ENCODE measurements around the gene PLB1.
"Not testable (repeated sequence)": the region's sequence is repeated elsewhere in the genome, so short reads cannot be mapped to it uniquely, and the experiment has no call there.

Gene PLB1

DNA sequence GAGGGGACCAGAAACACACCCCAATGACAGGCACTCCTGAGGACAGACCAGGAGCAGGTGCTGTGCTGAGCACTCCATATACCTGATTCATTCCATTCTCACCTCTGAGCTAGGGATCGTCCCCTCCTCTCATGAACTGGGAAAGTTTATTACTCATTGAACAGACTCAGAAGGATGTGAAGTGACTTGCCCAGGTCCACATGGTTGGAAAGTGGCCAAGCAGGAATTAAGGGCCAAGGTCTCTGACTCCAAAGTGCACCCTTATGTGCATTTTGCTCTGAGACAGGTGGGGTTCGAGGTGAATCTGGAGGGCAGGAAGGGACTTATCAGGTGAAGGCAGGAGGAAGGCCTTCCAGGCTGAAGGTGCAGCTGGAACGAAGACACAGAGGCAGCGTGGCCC is 25.1 kb upstream of the PLB1 start:
- Histone ChIP-seq H3K9ac (ENCODE audit: low read length) (no peak overlapping the region), H3K36me3 (ENCODE audit: control insufficient read depth, low read depth, low read length) (no peaks in the 10 kb centered on the region), H3K4me3 (ENCODE audit: low read length) (no peak overlapping the region), H3K27me3 (ENCODE audit: control insufficient read depth, insufficient read depth, low read length) (no peaks in the 10 kb centered on the region), H3K27ac (ENCODE audit: low read length) (no peak overlapping the region), H3K9me3 (ENCODE audit: control insufficient read depth, low read depth, low read length) (no peaks in the 10 kb centered on the region), H3K4me1 (ENCODE audit: control insufficient read depth, low read depth, low read length) (no peaks in the 10 kb centered on the region)

DNA sequence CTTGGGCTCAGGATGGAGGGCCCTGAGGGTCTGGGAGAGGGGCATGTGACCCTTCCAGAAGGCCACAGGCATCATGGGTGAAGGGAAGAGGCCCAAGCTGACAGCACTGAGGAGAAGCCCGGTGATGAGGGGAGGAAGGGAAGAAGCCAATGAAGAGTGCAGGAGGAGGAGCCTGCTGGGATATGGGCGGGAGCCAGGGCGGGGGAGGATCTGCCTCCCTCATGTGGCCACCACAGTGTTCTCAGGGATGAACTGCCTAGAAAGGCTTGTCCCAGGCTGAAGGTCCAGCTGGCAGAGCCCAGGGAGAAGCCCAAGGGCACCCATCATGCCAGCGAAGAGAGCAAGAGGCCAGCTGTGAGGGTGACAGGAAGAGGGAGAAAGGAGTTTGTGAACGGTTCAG is 24.6 kb upstream of the PLB1 start:
- Histone ChIP-seq H3K9ac (ENCODE audit: low read length) (no peak overlapping the region), H3K9me3 (ENCODE audit: control insufficient read depth, low read depth, low read length) (no peaks in the 10 kb centered on the region), H3K4me3 (ENCODE audit: low read length) (no peak overlapping the region), H3K36me3 (ENCODE audit: control insufficient read depth, low read depth, low read length) (no peaks in the 10 kb centered on the region), H3K4me1 (ENCODE audit: control insufficient read depth, low read depth, low read length) (no peaks in the 10 kb centered on the region), H3K27ac (ENCODE audit: low read length) (no peak overlapping the region), H3K27me3 (ENCODE audit: control insufficient read depth, insufficient read depth, low read length) (no peaks in the 10 kb centered on the region)

DNA sequence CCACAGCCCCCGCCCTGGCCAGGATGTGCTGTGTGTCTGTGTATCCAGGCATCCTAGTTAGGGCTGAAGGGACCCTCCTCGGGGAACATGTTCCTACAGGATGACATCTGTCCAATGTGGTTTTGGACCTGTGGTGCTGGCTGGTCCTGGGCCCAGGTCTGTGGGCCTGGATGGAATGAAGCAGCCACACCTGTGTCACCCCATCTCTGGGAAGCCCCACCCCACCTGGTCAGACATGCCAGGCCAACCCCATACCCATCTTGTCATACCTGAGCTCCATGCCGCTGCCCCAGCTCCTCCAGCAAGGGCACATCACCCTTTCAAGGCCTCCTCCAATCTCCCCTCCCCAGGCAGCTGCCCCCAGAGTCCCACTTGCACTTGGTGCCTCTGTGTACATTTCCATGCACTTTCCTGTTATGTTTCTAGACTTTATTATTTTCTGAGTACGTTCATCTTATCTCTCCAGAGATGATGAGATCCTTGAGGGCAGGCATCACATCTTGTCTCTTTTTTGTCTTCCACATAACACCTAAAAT is 24.1 kb upstream of the PLB1 start:
- no peaks in the 10 kb centered on the region for H3K4me1 ChIP-seq (ENCODE audit: control insufficient read depth, low read depth, low read length)
- no peak overlapping the region for H3K27ac ChIP-seq (ENCODE audit: low read length)
- no peak overlapping the region for H3K9ac ChIP-seq (ENCODE audit: low read length)
- H3K4me3 ChIP-seq (ENCODE audit: low read length) = no peak overlapping the region
- H3K27me3 ChIP-seq (ENCODE audit: control insufficient read depth, insufficient read depth, low read length) = no peaks in the 10 kb centered on the region
- no peaks in the 10 kb centered on the region for H3K36me3 ChIP-seq (ENCODE audit: control insufficient read depth, low read depth, low read length)
- H3K9me3 ChIP-seq (ENCODE audit: control insufficient read depth, low read depth, low read length) = no peaks in the 10 kb centered on the region

DNA sequence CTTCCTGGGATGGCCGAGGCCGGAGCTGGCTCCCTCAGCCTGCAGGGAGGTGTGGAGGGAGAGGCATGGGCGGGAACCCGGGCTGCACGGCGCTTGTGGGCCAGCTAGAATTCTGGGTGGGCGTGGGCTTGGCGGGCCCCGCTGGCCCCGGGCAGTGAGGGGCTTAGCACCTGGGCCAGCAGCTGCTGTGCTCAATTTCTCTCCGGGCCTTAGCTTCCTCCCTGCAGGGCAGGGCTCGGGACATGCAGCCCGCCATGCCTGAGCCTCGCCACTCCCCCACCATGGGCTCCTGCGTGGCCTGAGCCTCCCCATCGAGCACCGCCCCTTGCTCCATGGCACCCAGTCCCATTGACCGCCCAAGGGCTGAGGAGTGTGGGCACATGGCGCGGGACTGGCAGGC is 23.2 kb upstream of the PLB1 start:
- not testable (repeated sequence) for H3K27ac ChIP-seq (ENCODE audit: low read length); H3K27me3 ChIP-seq (ENCODE audit: control insufficient read depth, insufficient read depth, low read length); H3K4me1 ChIP-seq (ENCODE audit: control insufficient read depth, low read depth, low read length); H3K9me3 ChIP-seq (ENCODE audit: control insufficient read depth, low read depth, low read length); H3K9ac ChIP-seq (ENCODE audit: low read length); H3K4me3 ChIP-seq (ENCODE audit: low read length); H3K36me3 ChIP-seq (ENCODE audit: control insufficient read depth, low read depth, low read length)

DNA sequence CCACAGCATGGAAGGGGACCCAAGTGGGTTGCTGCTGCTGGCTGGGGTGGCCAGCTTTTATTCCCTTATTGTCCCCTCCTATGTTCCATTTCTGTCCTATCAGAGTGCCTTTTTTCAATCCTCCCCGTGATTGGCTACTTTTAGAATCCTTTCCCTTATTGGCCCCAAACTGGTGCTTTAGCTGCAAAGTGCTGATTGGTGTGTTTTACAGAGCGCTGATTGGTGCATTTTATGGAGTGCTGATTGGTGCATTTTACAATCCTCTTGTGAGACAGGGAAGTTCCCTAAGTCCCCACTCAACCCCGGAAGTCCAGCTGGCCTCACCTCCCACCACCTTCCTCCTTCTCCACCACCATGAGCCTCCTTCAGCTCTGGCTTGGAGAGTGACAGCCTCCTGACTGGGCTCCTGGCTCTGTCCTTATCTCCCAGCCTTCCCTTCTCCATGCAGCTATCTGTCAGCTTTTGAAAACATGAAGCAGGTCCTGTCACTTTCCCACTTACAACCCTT is 20.7 kb upstream of the PLB1 start:
- H3K4me1 ChIP-seq (ENCODE audit: control insufficient read depth, low read depth, low read length) = no peaks in the 10 kb centered on the region
- H3K36me3 ChIP-seq (ENCODE audit: control insufficient read depth, low read depth, low read length) = no peaks in the 10 kb centered on the region
- H3K9me3 ChIP-seq (ENCODE audit: control insufficient read depth, low read depth, low read length) = no peaks in the 10 kb centered on the region
- no peak overlapping the region for H3K9ac ChIP-seq (ENCODE audit: low read length)
- no peak overlapping the region for H3K4me3 ChIP-seq (ENCODE audit: low read length)
- H3K27ac ChIP-seq (ENCODE audit: low read length) = no peak overlapping the region
- H3K27me3 ChIP-seq (ENCODE audit: control insufficient read depth, insufficient read depth, low read length) = no peaks in the 10 kb centered on the region

DNA sequence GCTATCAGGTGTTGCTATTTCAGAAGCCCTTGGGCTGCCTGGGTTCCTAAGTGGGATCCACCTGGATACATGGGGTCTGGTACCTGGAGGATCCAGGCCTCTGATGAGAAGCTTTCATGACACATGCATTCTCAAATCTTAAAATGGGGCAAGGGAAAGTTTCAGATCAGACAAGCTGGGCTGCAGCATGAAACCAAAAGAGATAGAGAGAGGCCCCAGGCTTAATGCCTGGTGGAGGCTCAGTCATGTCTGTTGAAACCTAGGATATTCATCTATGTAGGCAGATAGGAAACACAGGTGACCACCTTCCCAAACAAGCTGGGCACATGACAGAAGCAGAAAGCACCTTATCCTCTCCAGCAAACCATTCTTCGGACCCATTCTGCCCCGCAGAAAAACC is 18.8 kb upstream of the PLB1 start:
- H3K36me3 ChIP-seq (ENCODE audit: control insufficient read depth, low read depth, low read length) = no peaks in the 10 kb centered on the region
- no peaks in the 10 kb centered on the region for H3K9me3 ChIP-seq (ENCODE audit: control insufficient read depth, low read depth, low read length)
- H3K9ac ChIP-seq (ENCODE audit: low read length) = no peak overlapping the region

DNA sequence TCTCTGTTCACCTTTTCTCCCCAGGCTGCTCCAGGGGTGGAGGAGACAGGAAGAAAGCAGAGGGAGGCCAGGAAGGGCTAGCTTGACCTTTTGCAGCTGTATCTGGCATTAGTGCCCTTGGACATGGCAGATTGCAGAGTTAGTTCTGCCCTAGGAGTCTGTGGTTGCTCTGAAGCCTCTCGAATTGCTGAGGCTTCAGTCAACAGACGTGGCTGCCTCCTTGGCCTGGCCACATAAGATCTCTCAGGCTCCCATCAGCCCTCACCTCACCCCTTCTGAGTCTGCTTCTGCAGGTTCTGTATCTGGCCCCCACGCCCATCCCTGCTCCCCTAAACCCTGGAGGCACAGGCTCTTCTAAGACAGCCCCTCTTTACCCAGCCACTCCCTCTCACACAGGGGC is 18.2 kb upstream of the PLB1 start:
- no peaks in the 10 kb centered on the region for H3K27me3 ChIP-seq (ENCODE audit: control insufficient read depth, insufficient read depth, low read length)
- no peaks in the 10 kb centered on the region for H3K9me3 ChIP-seq (ENCODE audit: control insufficient read depth, low read depth, low read length)
- H3K4me1 ChIP-seq (ENCODE audit: control insufficient read depth, low read depth, low read length) = no peaks in the 10 kb centered on the region
- H3K27ac ChIP-seq (ENCODE audit: low read length) = no peak overlapping the region
- no peak overlapping the region for H3K9ac ChIP-seq (ENCODE audit: low read length)
- no peaks in the 10 kb centered on the region for H3K36me3 ChIP-seq (ENCODE audit: control insufficient read depth, low read depth, low read length)
- H3K4me3 ChIP-seq (ENCODE audit: low read length) = no peak overlapping the region

More for the DNA sequence above, 18.8 kb upstream of the PLB1 start:
- Histone ChIP-seq H3K4me3 (ENCODE audit: low read length) (no peak overlapping the region), H3K27me3 (ENCODE audit: control insufficient read depth, insufficient read depth, low read length) (no peaks in the 10 kb centered on the region), H3K27ac (ENCODE audit: low read length) (no peak overlapping the region), H3K4me1 (ENCODE audit: control insufficient read depth, low read depth, low read length) (no peaks in the 10 kb centered on the region)

DNA sequence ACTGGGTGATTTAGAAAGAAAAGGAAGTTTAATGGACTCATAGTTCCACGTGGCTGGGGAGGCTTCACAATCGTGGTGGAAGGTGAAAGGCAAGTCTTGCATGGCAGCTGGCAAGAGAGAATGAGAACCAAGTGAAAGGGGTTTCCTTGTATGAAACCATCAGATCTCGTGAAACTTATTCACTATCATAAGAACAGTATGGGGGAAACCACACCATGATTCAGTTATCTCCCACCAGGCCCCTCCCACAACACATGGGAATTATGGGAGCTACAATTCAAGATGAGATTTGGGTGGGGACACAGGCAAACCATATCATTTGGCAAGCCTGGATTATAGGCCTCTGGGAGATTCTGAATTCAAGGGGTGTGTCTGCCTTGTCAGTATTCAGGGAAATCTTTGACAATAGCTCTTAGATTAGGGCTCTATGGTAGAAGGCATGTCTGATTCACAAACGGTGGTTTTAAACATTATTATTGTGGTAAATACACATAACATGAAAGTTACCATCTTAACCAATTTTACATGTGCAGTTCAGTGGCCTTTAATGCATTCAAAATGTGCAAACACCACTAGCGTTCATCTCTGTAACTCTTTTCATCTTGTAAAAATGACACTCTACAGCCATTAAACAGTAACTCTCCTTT is 15.3 kb upstream of the PLB1 start:
- Histone ChIP-seq H3K27me3 (ENCODE audit: control insufficient read depth, insufficient read depth, low read length) (no peaks in the 10 kb centered on the region), H3K27ac (ENCODE audit: low read length) (no peak overlapping the region), H3K4me1 (ENCODE audit: control insufficient read depth, low read depth, low read length) (no peaks in the 10 kb centered on the region), H3K4me3 (ENCODE audit: low read length) (no peak overlapping the region), H3K9ac (ENCODE audit: low read length) (no peak overlapping the region), H3K36me3 (ENCODE audit: control insufficient read depth, low read depth, low read length) (no peaks in the 10 kb centered on the region), H3K9me3 (ENCODE audit: control insufficient read depth, low read depth, low read length) (no peaks in the 10 kb centered on the region)

DNA sequence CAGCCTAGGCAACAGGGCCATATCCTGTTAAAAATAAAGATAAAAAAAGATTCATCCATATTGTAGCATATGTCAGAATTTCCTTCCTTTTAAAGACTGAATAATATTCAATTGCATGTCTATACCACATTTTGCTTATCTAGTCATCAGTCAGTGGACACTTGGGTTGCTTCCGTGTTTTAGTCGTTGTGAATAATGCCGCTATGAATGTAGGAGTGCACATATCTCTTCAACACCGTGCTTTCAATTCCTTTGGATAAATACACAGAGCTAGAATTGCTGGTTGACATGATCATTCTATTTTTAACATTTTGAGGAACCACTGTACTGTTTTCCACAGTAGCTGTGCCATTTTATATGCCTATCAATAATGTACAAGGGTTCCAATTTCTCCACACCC is 14.0 kb upstream of the PLB1 start:
- no peaks in the 10 kb centered on the region for H3K36me3 ChIP-seq (ENCODE audit: control insufficient read depth, low read depth, low read length)
- no peak overlapping the region for H3K9ac ChIP-seq (ENCODE audit: low read length)
- no peak overlapping the region for H3K27ac ChIP-seq (ENCODE audit: low read length)
- H3K9me3 ChIP-seq (ENCODE audit: control insufficient read depth, low read depth, low read length) = no peaks in the 10 kb centered on the region
- H3K27me3 ChIP-seq (ENCODE audit: control insufficient read depth, insufficient read depth, low read length) = no peaks in the 10 kb centered on the region
- no peak overlapping the region for H3K4me3 ChIP-seq (ENCODE audit: low read length)
- H3K4me1 ChIP-seq (ENCODE audit: control insufficient read depth, low read depth, low read length) = no peaks in the 10 kb centered on the region

DNA sequence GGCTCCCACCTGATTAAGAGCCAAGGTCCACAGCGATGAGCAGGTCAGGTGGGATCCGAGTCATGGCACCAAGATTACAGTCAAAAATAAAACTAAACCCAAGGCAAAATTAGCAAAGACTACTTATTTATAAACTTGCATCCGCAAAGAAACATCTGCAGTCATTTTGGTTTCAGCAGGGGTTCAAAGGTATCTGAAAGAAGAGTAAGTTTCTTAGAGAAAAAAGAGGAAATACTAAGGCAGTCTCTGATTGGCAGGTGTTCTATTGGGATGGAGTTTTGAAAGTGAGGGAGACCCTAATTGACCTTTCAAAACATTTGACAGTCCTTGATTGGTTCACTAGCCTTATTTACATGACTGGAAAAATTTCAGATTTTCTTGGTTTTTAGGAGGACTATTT is 11.0 kb upstream of the PLB1 start:
- no peak overlapping the region for H3K27ac ChIP-seq (ENCODE audit: low read length)
- H3K27me3 ChIP-seq (ENCODE audit: control insufficient read depth, insufficient read depth, low read length) = no peaks in the 10 kb centered on the region
- no peaks in the 10 kb centered on the region for H3K36me3 ChIP-seq (ENCODE audit: control insufficient read depth, low read depth, low read length)
- no peak overlapping the region for H3K4me3 ChIP-seq (ENCODE audit: low read length)
- no peak overlapping the region for H3K9ac ChIP-seq (ENCODE audit: low read length)
- H3K4me1 ChIP-seq (ENCODE audit: control insufficient read depth, low read depth, low read length) = no peaks in the 10 kb centered on the region
- no peaks in the 10 kb centered on the region for H3K9me3 ChIP-seq (ENCODE audit: control insufficient read depth, low read depth, low read length)

DNA sequence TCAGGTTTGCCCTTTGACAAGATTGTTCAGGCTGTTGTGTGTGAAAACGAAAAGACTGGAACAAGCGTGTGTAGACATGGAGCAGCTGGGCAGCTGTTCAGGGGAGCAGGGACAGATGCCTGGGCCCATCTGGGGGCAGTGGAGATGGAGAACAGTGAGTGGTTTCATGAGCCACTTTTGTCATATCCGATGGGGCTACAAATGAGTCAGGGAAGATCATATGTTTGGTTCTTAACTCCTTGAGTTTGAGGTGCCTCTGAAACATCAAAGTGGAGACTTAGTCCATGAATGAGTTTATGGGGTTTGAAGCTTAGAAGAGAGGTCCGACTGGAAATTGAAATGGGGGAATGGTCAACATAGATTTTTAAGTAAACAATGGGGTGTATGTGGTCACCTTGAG is 9.3 kb upstream of the PLB1 start:
- Histone ChIP-seq H3K4me3 (ENCODE audit: low read length) (no peak overlapping the region), H3K36me3 (ENCODE audit: control insufficient read depth, low read depth, low read length) (no peaks in the 10 kb centered on the region), H3K9ac (ENCODE audit: low read length) (no peak overlapping the region), H3K4me1 (ENCODE audit: control insufficient read depth, low read depth, low read length) (no peaks in the 10 kb centered on the region), H3K9me3 (ENCODE audit: control insufficient read depth, low read depth, low read length) (no peaks in the 10 kb centered on the region), H3K27ac (ENCODE audit: low read length) (no peak overlapping the region), H3K27me3 (ENCODE audit: control insufficient read depth, insufficient read depth, low read length) (no peaks in the 10 kb centered on the region)

DNA sequence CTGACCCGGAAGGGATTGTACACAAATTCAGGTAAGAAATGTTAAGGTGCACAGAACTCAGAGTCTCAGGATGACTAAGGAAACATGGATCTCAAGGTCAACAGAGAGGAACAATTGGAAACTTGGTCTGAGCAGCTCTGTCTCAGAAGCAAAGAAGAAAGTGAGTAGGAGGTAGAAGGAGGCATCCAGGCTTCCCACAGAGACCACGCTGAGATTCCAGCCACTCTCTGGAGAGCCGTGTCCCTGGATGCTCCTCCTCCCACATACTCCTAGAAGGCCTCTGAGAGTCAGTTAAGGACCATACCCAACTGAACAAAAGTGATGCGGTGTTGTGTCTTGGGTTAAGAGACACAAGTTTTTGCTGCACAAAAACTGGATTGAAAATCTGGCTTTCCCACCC is 8.6 kb upstream of the PLB1 start:
- no peak overlapping the region for H3K4me3 ChIP-seq (ENCODE audit: low read length)
- H3K9ac ChIP-seq (ENCODE audit: low read length) = no peak overlapping the region
- no peaks in the 10 kb centered on the region for H3K4me1 ChIP-seq (ENCODE audit: control insufficient read depth, low read depth, low read length)
- no peaks in the 10 kb centered on the region for H3K27me3 ChIP-seq (ENCODE audit: control insufficient read depth, insufficient read depth, low read length)
- no peaks in the 10 kb centered on the region for H3K9me3 ChIP-seq (ENCODE audit: control insufficient read depth, low read depth, low read length)
- H3K27ac ChIP-seq (ENCODE audit: low read length) = no peak overlapping the region
- no peaks in the 10 kb centered on the region for H3K36me3 ChIP-seq (ENCODE audit: control insufficient read depth, low read depth, low read length)

All from iPS-18a (cell line).